GM18951 (cell line): ENCODE measurements around the gene CA9.

Experiments used
- POLR2A ChIP-seq: IDR thresholded peaks from 4 replicates; pipeline ENCODE4 v1.6.1; 2011; ENCODE audit warnings: mild to moderate bottlenecking; ENCODE audit not compliant: insufficient read length, insufficient read depth; ENCODE audit errors: extremely low read depth
- in situ Hi-C: fragments of 300-500 bp; cut with MboI; formaldehyde crosslinking; loops from one replicate; pipeline ENCODE4 v1.12.0; 2022; ENCODE audit warnings: low sequenced_read_pairs, mixed read lengths, inconsistent platforms; ENCODE audit not compliant: unreplicated experiment

Gene CA9

GRCh38 chr9:35658137-35658967 lies 15.4 kb upstream of the CA9 start, which contains the start of gene CCDC107:
TSS of gene CCDC107 (plus strand) at chr9:35658292. CDS start at chr9:35658380, 88 bp downstream.
- in situ Hi-C loops, result no loop called here
- peak; percentile 94 for TF ChIP-seq POLR2A

- in situ Hi-C loops, result no loop called here
- TF ChIP-seq POLR2A, result no peak
Measured at GRCh38 chr9:35658968-35659220, 14.8 kb upstream of the CA9 start.

GRCh38 chr9:35659340-35659739 lies 14.4 kb upstream of the CA9 start:
- in situ Hi-C loops, result no loop called here
- no peak for TF ChIP-seq POLR2A

GRCh38 chr9:35660966-35661415 lies 12.7 kb upstream of the CA9 start:
- in situ Hi-C loops, result no loop called here

GRCh38 chr9:35661756-35662350 lies 11.9 kb upstream of the CA9 start:
- in situ Hi-C loops, result no loop called here
- no peak for TF ChIP-seq POLR2A

More at GRCh38 chr9:35660966-35661415, 12.7 kb upstream of the CA9 start:
- no peak for TF ChIP-seq POLR2A

- no peak for TF ChIP-seq POLR2A
- in situ Hi-C loops, result no loop called here
Measured at GRCh38 chr9:35662437-35662836, 11.3 kb upstream of the CA9 start.

GRCh38 chr9:35664531-35665470 lies 8.9 kb upstream of the CA9 start, which contains the start of gene ARHGEF39:
TSS of gene ARHGEF39 (minus strand) at chr9:35665195. CDS start at chr9:35665169, 26 bp downstream.
- TF ChIP-seq POLR2A, result peak; percentile 82
- in situ Hi-C loops, result no loop called here

- no peak for TF ChIP-seq POLR2A
- in situ Hi-C loops, result no loop called here
Measured at GRCh38 chr9:35665471-35665818, 8.3 kb upstream of the CA9 start.

- TF ChIP-seq POLR2A, result no peak
- in situ Hi-C loops, result no loop called here
Measured at GRCh38 chr9:35666045-35666444, 7.7 kb upstream of the CA9 start.

GRCh38 chr9:35666549-35666948 lies 7.2 kb upstream of the CA9 start:
- TF ChIP-seq POLR2A, result no peak
- in situ Hi-C loops, result no loop called here

- TF ChIP-seq POLR2A, result no peak
- in situ Hi-C loops, result no loop called here
Measured at GRCh38 chr9:35667939-35668338, 5.8 kb upstream of the CA9 start.

- in situ Hi-C loops, result no loop called here
- no peak for TF ChIP-seq POLR2A
Measured at GRCh38 chr9:35669331-35670145, 4.2 kb upstream of the CA9 start.
